Measurements from ENCODE around the gene INTS4.
"Not testable (repeated sequence)": the region's sequence is repeated elsewhere in the genome, so short reads cannot be mapped to it uniquely, and the experiment has no call there.

DNA sequence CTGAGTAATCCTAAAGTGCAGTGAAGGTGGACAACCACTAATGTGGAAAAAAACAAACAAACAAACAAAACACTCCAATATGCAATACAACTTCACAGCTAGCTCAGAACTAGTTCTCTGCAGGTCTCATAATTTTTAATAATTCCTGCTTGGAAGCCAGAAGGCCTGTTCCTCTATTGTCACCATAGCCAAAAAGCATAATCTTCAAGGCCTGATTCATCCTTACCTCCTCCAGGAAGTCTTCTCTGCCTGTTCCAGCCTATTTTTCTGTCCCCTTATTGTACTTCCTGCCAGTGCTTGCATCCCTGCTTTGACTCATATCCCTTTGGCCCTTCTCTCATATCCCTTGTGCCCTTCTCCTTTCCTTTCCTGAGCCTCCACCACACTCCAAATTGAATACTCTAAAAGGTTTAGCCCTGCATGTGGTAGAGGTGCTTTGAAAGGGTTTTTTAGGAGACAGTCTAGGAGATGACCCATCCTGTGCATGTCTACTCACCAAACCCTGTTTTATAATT lies 104.3 kb downstream of the INTS4 start:
- TF ChIP-seq, protein P1, sequence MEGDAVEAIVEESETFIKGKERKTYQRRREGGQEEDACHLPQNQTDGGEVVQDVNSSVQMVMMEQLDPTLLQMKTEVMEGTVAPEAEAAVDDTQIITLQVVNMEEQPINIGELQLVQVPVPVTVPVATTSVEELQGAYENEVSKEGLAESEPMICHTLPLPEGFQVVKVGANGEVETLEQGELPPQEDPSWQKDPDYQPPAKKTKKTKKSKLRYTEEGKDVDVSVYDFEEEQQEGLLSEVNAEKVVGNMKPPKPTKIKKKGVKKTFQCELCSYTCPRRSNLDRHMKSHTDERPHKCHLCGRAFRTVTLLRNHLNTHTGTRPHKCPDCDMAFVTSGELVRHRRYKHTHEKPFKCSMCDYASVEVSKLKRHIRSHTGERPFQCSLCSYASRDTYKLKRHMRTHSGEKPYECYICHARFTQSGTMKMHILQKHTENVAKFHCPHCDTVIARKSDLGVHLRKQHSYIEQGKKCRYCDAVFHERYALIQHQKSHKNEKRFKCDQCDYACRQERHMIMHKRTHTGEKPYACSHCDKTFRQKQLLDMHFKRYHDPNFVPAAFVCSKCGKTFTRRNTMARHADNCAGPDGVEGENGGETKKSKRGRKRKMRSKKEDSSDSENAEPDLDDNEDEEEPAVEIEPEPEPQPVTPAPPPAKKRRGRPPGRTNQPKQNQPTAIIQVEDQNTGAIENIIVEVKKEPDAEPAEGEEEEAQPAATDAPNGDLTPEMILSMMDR (IDR thresholded peaks at IDR 0.05 in 4 of 5, conservative IDR thresholded peaks at IDR 0.05 in 1 of 5) = not testable (repeated sequence)
- not testable (repeated sequence) for TF ChIP-seq POLR2A (IDR thresholded peaks at IDR 0.05)

Data from gastrocnemius medialis (tissue), 4 donors.